SK-N-MC (cell line): ENCODE data around the gene ZNF385B.

Source experiments
- DNase-seq: peaks from one replicate; pipeline ENCODE4 v3.0.0-alpha.2; 2011; ENCODE audit warnings: low read depth, low spot score
- H3K27ac ChIP-seq: fragments of 200-600 bp; sonication (generic); 2 replicates; pipeline ENCODE4 v1.5.1; 2016; ENCODE audit warnings: mixed run types
- H3K36me3 ChIP-seq: fragments of 200-600 bp; sonication (generic); 2 replicates; pipeline ENCODE4 v1.6.1; 2017; ENCODE audit warnings: antibody characterized with exemption, low read length, mixed read lengths; ENCODE audit not compliant: insufficient read depth
- H3K4me3 ChIP-seq: fragments of 200-600 bp; sonication (generic); 2 replicates; pipeline ENCODE4 v1.5.1; 2016
- H3K9ac ChIP-seq: fragments of 200-600 bp; sonication (generic); 2 replicates; pipeline ENCODE4 v1.8.0; 2017; ENCODE audit warnings: mixed run types, mixed read lengths; ENCODE audit not compliant: insufficient read length
- H3K9me3 ChIP-seq: fragments of 200-600 bp; sonication (generic); 2 replicates; pipeline ENCODE4 v1.6.1; 2017; ENCODE audit warnings: low read depth, mild to moderate bottlenecking, antibody characterized with exemption, low read length, moderate library complexity, mixed read lengths
- EZH2 ChIP-seq: fragments of 200-600 bp; sonication (generic); IDR thresholded peaks from one replicate; pipeline ENCODE4 v1.6.1; 2017; ENCODE audit warnings: antibody characterized with exemption
- FOXP2 ChIP-seq: optimal IDR thresholded peaks from 2 replicates; pipeline ENCODE3; 2011; ENCODE audit warnings: mild to moderate bottlenecking, moderate library complexity; ENCODE audit not compliant: insufficient read depth; ENCODE audit errors: extremely low read length, control extremely low read depth
- POLR2AphosphoS5 ChIP-seq: IDR thresholded peaks from 2 replicates; pipeline ENCODE4 v1.6.1; 2012; ENCODE audit warnings: mild to moderate bottlenecking, low read depth, low read length, borderline replicate concordance

The ZNF385B gene

GRCh38 chr2:179579800-179580199, 281.6 kb downstream of the ZNF385B start:
- H3K9ac ChIP-seq = no peak overlapping the region
- no peak for TF ChIP-seq FOXP2
- TF ChIP-seq POLR2AphosphoS5 = no peak
- TF ChIP-seq EZH2 = no peak
- no peaks in the 10 kb centered on the region for H3K36me3 ChIP-seq
- no peak overlapping the region for H3K27ac ChIP-seq
- H3K4me3 ChIP-seq = no peak overlapping the region
- no peak for DNase-seq
- no peaks in the 10 kb centered on the region for H3K9me3 ChIP-seq

DNA sequence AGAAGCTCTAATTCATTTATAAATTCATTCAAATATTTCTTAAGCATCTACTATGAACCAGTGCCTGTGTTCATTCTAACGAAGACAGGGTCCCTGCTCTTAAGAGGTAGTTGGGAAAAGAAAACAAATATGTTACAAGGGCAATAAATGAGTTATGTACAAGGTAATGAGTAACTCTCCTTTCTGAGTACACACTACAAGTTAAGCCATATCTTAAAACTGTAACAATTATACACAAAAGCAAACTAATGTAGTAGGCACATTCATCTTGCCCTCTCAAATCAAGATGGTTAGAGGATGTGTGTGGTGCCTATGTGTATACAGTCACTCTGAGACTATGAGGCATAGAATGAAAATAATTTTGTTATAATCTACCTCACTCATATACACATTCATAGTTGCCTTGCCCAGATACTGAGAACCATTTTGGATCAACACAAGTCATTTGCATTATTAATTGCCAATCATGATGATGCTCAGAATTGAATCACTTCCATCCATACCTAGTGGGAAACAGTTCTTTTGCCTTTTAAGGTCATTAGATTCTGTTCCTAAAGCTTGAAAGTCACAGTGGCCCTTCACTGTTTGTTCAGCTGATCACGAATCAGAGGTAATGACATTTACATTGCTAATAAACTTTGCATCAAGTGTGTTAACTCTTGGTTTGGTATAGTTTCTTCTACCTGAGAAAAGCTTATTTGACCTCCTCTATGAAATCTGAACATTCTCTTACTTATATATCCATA, 283.1 kb downstream of the ZNF385B start:
- Histone ChIP-seq H3K27ac (no peak overlapping the region), H3K9ac (no peak overlapping the region), H3K36me3 (no peaks in the 10 kb centered on the region), H3K9me3 (no peaks in the 10 kb centered on the region), H3K4me3 (no peak overlapping the region)
- TF ChIP-seq FOXP2 (no peak), EZH2 (no peak), POLR2AphosphoS5 (no peak)
- DNase-seq = no peak

DNA sequence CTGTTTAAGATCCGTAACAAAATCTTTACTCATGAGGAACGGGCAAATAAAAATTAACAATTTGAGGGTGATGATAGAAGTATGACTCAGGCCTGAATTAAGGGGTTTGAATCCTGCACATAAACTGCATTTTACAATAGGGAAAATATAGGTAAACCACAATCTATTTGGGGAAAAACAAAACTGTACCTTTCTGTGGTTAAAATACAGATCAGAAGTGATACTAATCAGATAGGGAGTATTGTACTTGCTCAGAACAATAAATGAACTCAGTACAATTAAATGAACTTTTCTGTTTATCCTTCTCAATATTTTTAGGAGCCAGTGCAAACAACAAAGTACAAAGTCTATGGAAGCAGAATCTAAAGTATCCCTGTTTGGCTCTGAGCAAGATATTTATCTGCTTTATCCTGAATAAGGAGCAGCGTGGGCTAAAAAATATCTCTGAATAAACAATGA, 287.3 kb downstream of the ZNF385B start:
- Histone ChIP-seq H3K4me3 (peak overlapping the region; percentile 31; the same call in 1 of the 2 replicates), H3K9ac (no peak overlapping the region), H3K9me3 (no peaks in the 10 kb centered on the region), H3K27ac (peak overlapping the region; percentile 51; the same call in 1 of the 2 replicates), H3K36me3 (no peaks in the 10 kb centered on the region)
- TF ChIP-seq FOXP2 = no peak
- TF ChIP-seq EZH2 = no peak
- TF ChIP-seq POLR2AphosphoS5 = no peak
- DNase-seq = peak; percentile 14

DNA sequence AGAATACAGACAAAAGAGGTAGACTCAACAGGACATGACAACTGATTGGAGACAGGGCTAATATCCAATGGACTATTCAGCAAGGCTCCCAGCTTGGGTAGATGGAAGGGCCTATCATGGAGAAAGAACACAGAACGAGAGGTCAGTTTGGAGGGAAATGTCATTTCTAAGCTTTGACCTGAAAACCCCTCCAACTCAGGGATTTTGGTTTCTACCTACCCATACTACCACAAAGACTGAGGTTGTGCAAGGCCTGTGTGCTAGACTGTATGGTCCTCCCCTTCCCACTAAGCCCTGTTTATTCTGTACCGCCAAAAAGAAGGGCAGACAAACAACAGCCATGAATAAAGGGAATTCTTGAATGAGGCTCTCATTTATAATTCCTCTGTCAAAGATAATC, 288.9 kb downstream of the ZNF385B start:
- DNase-seq = no peak
- no peak for TF ChIP-seq EZH2
- no peak for TF ChIP-seq FOXP2
- TF ChIP-seq POLR2AphosphoS5 = no peak
- H3K27ac ChIP-seq = no peak overlapping the region

GRCh38 chr2:179571721-179572120, 289.7 kb downstream of the ZNF385B start:
- DNase-seq = no peak
- H3K9me3 ChIP-seq = no peaks in the 10 kb centered on the region
- H3K9ac ChIP-seq = no peak overlapping the region
- no peak for TF ChIP-seq EZH2
- TF ChIP-seq FOXP2 = no peak
- TF ChIP-seq POLR2AphosphoS5 = no peak
- H3K36me3 ChIP-seq = no peaks in the 10 kb centered on the region
- H3K4me3 ChIP-seq = no peak overlapping the region
- no peak overlapping the region for H3K27ac ChIP-seq

More for the DNA sequence above, 288.9 kb downstream of the ZNF385B start:
- Histone ChIP-seq H3K4me3 (no peak overlapping the region), H3K9ac (no peak overlapping the region), H3K36me3 (no peaks in the 10 kb centered on the region), H3K9me3 (no peaks in the 10 kb centered on the region)

DNA sequence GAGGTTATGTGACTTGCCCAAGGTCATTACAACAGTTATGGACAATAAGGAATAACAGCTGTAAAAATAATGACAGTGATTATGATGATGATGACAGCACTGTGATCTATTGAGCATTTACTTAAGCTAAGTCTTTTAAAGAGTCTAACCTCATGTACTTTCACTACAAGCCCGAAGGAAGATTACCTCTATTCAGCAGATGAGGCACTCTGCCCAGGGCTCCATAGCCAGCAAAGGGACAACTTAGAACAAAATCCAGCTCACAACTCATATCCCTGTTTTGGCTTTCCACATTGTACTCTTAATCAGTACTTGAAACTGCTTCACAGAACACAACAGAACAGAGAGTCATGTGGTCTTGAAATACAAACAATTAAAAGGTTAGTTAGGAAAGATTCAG, 290.2 kb downstream of the ZNF385B start:
- DNase-seq = no peak
- no peaks in the 10 kb centered on the region for H3K9me3 ChIP-seq
- TF ChIP-seq EZH2 (no peak), POLR2AphosphoS5 (no peak), FOXP2 (no peak)
- H3K36me3 ChIP-seq = no peaks in the 10 kb centered on the region
- H3K4me3 ChIP-seq = no peak overlapping the region
- H3K9ac ChIP-seq = no peak overlapping the region
- no peak overlapping the region for H3K27ac ChIP-seq

GRCh38 chr2:179569831-179570233, 291.6 kb downstream of the ZNF385B start:
- no peak overlapping the region for H3K4me3 ChIP-seq
- no peak for DNase-seq
- H3K9ac ChIP-seq = no peak overlapping the region
- no peaks in the 10 kb centered on the region for H3K9me3 ChIP-seq
- TF ChIP-seq FOXP2 (no peak), POLR2AphosphoS5 (no peak), EZH2 (no peak)
- H3K27ac ChIP-seq = no peak overlapping the region
- no peaks in the 10 kb centered on the region for H3K36me3 ChIP-seq

GRCh38 chr2:179565807-179566206, 295.6 kb downstream of the ZNF385B start:
- no peaks in the 10 kb centered on the region for H3K9me3 ChIP-seq
- DNase-seq = no peak
- H3K36me3 ChIP-seq = no peaks in the 10 kb centered on the region
- no peak overlapping the region for H3K27ac ChIP-seq
- H3K9ac ChIP-seq = no peak overlapping the region
- H3K4me3 ChIP-seq = no peak overlapping the region
- TF ChIP-seq EZH2 (no peak), POLR2AphosphoS5 (no peak), FOXP2 (no peak)
